ACC112 (cell line): ENCODE data around the gene CCDC169.
A peak's percentile ranks its signal among the peaks of the same experiment; 100 is the strongest.

Source experiments
- H2AFZ ChIP-seq: fragments of 200-600 bp; sonication (generic); one replicate; pipeline ENCODE4 v1.6.0; 2017; ENCODE audit warnings: antibody characterized with exemption, low read length; ENCODE audit not compliant: unreplicated experiment
- H3K27ac ChIP-seq: fragments of 200-600 bp; sonication (generic); 2 replicates; pipeline ENCODE4 v1.5.1; 2014; ENCODE audit warnings: low read depth, mild to moderate bottlenecking, antibody characterized with exemption, low read length, moderate library complexity
- H3K27me3 ChIP-seq: fragments of 200-600 bp; sonication (generic); 2 replicates; pipeline ENCODE4 v1.6.1; 2014; ENCODE audit warnings: mild to moderate bottlenecking, antibody characterized with exemption, low read length, moderate library complexity, mixed read lengths; ENCODE audit not compliant: insufficient read depth
- H3K36me3 ChIP-seq: fragments of 200-600 bp; sonication (generic); 2 replicates; pipeline ENCODE4 v1.6.1; 2016; ENCODE audit warnings: mild to moderate bottlenecking, antibody characterized with exemption, low read length, moderate library complexity, mixed read lengths; ENCODE audit not compliant: insufficient read depth
- H3K4me1 ChIP-seq: fragments of 200-600 bp; sonication (generic); one replicate; pipeline ENCODE4 v1.6.1; 2016; ENCODE audit warnings: low read length, mixed read lengths; ENCODE audit not compliant: insufficient read depth, unreplicated experiment, control insufficient read depth
- H3K4me3 ChIP-seq: fragments of 200-600 bp; sonication (generic); 2 replicates; pipeline ENCODE4 v1.5.1; 2014; ENCODE audit warnings: mild to moderate bottlenecking, low read depth, low read length
- H3K79me2 ChIP-seq: fragments of 200-600 bp; sonication (generic); one replicate; pipeline ENCODE4 v1.6.0; 2016; ENCODE audit warnings: low read length; ENCODE audit not compliant: control insufficient read depth, unreplicated experiment, insufficient read depth

CCDC169 gene

DNA sequence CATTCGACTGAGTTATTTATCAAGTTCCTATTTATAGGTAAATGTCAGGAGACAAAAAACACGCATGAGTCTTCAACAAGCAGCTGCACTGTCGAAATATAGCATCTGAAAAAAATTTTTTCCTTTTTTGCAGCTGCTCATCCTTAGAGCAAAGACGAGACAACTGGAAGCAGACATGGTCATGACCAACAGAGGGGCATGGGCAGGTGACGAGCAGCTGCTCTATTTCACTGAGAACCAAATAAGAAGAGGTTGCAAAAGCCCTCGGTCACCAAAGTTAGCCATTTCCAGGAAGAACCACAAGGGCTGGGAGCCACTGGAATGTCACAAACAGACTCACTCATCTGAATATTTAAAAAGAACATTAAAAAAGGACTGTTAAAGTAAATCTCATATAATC, 105.4 kb downstream of the CCDC169 start:
- H3K27me3 ChIP-seq, result no peaks in the 10 kb centered on the region
- no peak overlapping the region for H3K4me3 ChIP-seq
- peaks cover 14% of the 10 kb centered on the region for H3K4me1 ChIP-seq
- H3K36me3 ChIP-seq, result no peaks in the 10 kb centered on the region
- peak overlapping the region; percentile 55 for H3K27ac ChIP-seq
- no peak overlapping the region for H2AFZ ChIP-seq
- H3K79me2 ChIP-seq, result no peaks in the 10 kb centered on the region

DNA sequence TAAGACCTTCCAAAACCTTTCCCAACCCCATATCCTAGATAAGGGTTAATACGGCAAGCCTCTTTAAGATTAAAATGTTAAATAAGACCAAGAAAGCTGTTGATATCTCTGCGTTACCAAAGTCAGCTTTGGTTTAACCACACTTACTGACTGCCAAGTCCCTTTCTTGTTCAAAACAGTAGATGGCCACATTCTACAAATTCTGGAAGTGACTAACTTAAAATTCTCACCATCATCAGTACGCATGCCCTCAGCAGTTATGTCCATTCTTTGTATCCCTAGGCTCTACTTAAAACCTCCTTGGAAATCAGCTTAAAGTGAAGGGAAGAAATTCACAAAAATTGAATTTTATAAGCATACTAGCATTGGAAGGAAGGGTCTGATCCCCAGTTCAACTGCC, 106.8 kb downstream of the CCDC169 start:
- no peak overlapping the region for H2AFZ ChIP-seq
- H3K36me3 ChIP-seq, result no peaks in the 10 kb centered on the region
- H3K4me1 ChIP-seq, result peaks cover 14% of the 10 kb centered on the region
- H3K27me3 ChIP-seq, result no peaks in the 10 kb centered on the region
- no peak overlapping the region for H3K4me3 ChIP-seq
- no peaks in the 10 kb centered on the region for H3K79me2 ChIP-seq
- no peak overlapping the region for H3K27ac ChIP-seq

DNA sequence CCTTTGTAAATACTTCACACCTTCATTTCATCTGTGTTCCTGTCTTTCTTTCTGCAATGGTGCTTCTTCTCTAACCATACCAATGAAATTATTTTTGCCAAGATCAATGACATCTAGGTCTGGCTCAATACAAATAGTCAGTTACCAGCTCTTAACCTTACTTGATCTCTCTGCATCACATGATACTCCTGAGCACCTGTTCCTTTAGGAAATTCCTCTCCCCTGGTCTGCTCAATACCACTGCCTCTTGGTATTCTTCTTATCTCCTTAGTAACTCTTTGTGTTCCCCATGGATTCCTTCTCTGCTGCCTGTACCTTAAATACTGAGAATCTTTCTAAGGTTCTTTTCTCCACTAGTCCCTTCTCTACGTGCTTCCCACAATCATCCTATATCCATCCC, 109.2 kb downstream of the CCDC169 start:
- Histone ChIP-seq H2AFZ (no peak overlapping the region), H3K4me3 (no peak overlapping the region), H3K4me1 (peaks cover 12% of the 10 kb centered on the region), H3K27ac (no peak overlapping the region), H3K79me2 (no peaks in the 10 kb centered on the region), H3K27me3 (no peaks in the 10 kb centered on the region), H3K36me3 (no peaks in the 10 kb centered on the region)

DNA sequence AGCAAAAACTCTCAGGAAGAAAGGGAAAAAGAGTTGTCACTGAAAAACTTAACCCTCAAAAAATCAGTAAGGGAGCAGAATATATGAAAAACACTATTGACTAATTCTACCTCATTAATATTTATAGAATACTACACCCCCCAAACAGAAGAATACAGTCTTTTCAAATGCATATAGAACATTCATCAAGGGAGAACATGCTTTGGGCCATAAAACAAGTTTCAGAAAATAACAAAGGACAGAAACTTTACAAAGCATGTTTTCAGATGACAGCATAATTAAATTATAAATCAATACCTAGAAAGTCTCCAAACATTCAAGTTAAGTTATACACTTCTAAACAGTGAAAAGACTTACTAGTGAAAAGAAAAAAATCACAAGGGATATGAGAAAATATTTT, 113.7 kb downstream of the CCDC169 start:
- H3K79me2 ChIP-seq, result no peaks in the 10 kb centered on the region
- H3K4me3 ChIP-seq, result no peak overlapping the region
- no peaks in the 10 kb centered on the region for H3K4me1 ChIP-seq
- no peak overlapping the region for H3K27ac ChIP-seq
- no peaks in the 10 kb centered on the region for H3K36me3 ChIP-seq
- no peaks in the 10 kb centered on the region for H3K27me3 ChIP-seq
- no peak overlapping the region for H2AFZ ChIP-seq
